Ishikawa (cell line): ENCODE data around the gene DSP.

Source experiments
- CEBPB ChIP-seq: IDR thresholded peaks from 2 replicates; pipeline ENCODE4 v1.6.1; 2012
- CREB1 ChIP-seq: IDR thresholded peaks from 2 replicates; pipeline ENCODE4 v1.6.1; 2012; ENCODE audit warnings: low read depth
- EGR1 ChIP-seq: IDR thresholded peaks from 2 replicates; pipeline ENCODE4 v1.6.1; 2012
- EP300 ChIP-seq: IDR thresholded peaks from 2 replicates; pipeline ENCODE4 v1.6.1; 2012; ENCODE audit warnings: borderline replicate concordance
- FOXM1 ChIP-seq: IDR thresholded peaks from 2 replicates; pipeline ENCODE4 v1.6.1; 2012; ENCODE audit warnings: low read depth, borderline replicate concordance
- NFIC ChIP-seq: IDR thresholded peaks from 2 replicates; pipeline ENCODE4 v1.6.1; 2012
- RAD21 ChIP-seq: IDR thresholded peaks from 2 replicates; pipeline ENCODE4 v1.6.1; 2012; ENCODE audit warnings: low read depth
- TAF1 ChIP-seq: IDR thresholded peaks from 2 replicates; pipeline ENCODE4 v1.6.1; 2012; ENCODE audit warnings: low read depth, mild to moderate bottlenecking
- TCF12 ChIP-seq: IDR thresholded peaks from 2 replicates; pipeline ENCODE4 v1.6.1; 2012; ENCODE audit warnings: low read depth
- TEAD4 ChIP-seq: IDR thresholded peaks from 2 replicates; pipeline ENCODE4 v1.6.1; 2012
- YY1 ChIP-seq: IDR thresholded peaks from 2 replicates; pipeline ENCODE4 v1.6.1; 2012; ENCODE audit warnings: low read depth
- ZBTB7A ChIP-seq: IDR thresholded peaks from 2 replicates; pipeline ENCODE4 v1.6.1; 2012; ENCODE audit warnings: low read depth
- TF ChIP-seq, protein P1 (sequence below): IDR thresholded peaks from 2 replicates; pipeline ENCODE4 v1.6.1; 2012
- TF ChIP-seq, protein P2 (sequence below): IDR thresholded peaks from 2 replicates; pipeline ENCODE4 v1.6.1; 2012; ENCODE audit warnings: low read depth, mild to moderate bottlenecking
- TF ChIP-seq, protein P3 (sequence below): IDR thresholded peaks from 2 replicates; pipeline ENCODE4 v1.6.1; 2012

DSP gene

DNA sequence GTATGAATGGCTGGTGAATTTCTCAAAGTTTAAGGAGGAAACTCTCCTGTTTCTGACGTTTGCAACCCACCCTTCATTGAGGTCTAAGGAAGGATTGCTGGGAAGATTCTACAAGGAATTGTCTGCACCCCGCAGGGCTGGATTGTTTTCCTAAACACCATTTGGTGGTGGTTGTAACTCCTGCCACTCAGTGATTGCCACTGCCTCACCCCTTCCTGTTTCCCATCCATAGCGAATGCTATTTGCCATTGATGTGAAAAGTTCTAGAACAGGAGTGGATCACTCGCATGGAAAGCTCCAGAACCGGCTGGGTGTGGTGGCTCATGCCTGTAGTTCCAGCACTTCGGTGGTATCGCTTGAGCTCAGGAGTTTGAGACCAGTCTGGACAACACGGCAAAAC is 8.7 kb upstream of the DSP start:
- no peak for TF ChIP-seq TAF1
- TF ChIP-seq, protein P1, sequence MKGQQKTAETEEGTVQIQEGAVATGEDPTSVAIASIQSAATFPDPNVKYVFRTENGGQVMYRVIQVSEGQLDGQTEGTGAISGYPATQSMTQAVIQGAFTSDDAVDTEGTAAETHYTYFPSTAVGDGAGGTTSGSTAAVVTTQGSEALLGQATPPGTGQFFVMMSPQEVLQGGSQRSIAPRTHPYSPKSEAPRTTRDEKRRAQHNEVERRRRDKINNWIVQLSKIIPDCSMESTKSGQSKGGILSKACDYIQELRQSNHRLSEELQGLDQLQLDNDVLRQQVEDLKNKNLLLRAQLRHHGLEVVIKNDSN: no peak
- TF ChIP-seq TEAD4: no peak
- no peak for TF ChIP-seq CREB1
- TF ChIP-seq YY1: no peak
- no peak for TF ChIP-seq EP300
- TF ChIP-seq RAD21: no peak
- no peak for TF ChIP-seq EGR1

DNA sequence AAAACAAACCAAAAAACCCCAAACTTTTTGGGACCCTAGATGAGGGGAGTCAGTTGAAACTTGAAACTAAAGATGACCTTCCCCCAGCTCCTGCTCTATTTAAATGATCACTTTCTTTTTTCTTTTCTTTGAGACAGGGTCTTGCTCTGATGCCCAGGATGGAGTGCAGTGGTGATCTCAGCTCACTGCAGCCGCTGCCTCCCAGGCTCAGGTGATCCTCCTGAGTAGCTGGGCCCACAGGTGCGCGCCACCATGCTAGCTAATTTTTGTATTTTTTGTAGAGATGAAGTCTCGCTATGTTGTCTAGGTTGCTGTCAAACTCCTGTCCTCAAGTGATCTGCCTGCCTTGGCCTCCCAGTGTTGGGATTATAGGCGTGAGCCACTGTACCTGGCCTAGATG is 7.3 kb upstream of the DSP start:
- no peak for TF ChIP-seq RAD21
- TF ChIP-seq NFIC: no peak
- no peak for TF ChIP-seq TAF1

DNA sequence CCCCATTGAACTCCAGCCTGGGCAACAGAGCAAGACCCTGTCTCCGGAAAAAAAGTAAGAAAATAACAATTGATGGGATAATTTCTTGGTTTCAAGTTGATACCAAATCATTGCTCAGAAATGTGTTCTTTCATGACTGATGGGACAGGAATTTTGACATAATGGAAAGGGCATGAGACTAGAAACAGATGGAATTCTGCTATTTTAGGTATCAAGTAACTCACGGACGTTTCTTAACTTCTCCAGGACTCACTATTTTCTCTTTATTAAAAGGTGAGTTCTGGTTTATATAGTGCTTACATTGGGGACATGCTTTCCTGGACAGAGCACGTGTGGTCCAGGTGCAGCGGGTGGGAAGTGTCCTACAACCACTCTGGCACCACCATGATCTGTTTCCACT is 6.0 kb upstream of the DSP start:
- TF ChIP-seq EGR1 (no peak), TAF1 (no peak), TCF12 (no peak), TEAD4 (no peak), ZBTB7A (no peak), YY1 (no peak)
- TF ChIP-seq, protein P1: no peak
- TF ChIP-seq, protein P2, sequence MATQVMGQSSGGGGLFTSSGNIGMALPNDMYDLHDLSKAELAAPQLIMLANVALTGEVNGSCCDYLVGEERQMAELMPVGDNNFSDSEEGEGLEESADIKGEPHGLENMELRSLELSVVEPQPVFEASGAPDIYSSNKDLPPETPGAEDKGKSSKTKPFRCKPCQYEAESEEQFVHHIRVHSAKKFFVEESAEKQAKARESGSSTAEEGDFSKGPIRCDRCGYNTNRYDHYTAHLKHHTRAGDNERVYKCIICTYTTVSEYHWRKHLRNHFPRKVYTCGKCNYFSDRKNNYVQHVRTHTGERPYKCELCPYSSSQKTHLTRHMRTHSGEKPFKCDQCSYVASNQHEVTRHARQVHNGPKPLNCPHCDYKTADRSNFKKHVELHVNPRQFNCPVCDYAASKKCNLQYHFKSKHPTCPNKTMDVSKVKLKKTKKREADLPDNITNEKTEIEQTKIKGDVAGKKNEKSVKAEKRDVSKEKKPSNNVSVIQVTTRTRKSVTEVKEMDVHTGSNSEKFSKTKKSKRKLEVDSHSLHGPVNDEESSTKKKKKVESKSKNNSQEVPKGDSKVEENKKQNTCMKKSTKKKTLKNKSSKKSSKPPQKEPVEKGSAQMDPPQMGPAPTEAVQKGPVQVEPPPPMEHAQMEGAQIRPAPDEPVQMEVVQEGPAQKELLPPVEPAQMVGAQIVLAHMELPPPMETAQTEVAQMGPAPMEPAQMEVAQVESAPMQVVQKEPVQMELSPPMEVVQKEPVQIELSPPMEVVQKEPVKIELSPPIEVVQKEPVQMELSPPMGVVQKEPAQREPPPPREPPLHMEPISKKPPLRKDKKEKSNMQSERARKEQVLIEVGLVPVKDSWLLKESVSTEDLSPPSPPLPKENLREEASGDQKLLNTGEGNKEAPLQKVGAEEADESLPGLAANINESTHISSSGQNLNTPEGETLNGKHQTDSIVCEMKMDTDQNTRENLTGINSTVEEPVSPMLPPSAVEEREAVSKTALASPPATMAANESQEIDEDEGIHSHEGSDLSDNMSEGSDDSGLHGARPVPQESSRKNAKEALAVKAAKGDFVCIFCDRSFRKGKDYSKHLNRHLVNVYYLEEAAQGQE: no peak

DNA sequence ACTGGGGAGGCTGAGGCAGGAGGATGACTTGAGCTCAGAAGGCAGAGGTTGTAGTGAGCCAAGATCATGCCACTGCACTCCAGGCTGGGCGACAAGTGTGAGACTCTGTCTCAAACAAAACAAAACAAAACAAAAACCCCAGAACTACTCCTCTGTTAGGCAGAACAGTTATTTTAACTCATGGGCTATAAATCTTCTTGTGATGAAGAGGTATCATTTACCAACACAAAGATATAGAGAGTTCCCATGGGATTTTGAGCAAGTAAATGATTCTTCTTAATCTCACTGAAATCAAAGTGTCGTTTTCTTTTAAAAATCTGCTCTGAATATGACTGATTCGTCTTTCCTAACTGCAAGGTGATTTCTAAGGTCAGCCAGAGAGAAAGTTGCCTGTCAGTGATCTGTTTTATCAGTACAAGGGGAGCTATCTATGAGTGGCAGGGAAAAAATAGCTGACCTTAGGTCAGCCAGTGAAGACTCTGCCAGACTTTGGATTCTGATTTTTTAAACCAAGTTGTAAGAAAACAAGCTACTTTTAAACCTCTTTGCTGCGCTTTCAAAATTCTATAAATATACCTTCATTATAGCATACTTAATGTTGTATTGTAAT is 3.8 kb upstream of the DSP start:
- TF ChIP-seq CREB1 (no peak), EP300 (no peak), TCF12 (no peak), ZBTB7A (no peak), CEBPB (no peak), EGR1 (no peak), TEAD4 (no peak), RAD21 (no peak), NFIC (no peak), TAF1 (no peak), YY1 (no peak), FOXM1 (no peak)
- TF ChIP-seq, protein P2: no peak
- TF ChIP-seq, protein P3, sequence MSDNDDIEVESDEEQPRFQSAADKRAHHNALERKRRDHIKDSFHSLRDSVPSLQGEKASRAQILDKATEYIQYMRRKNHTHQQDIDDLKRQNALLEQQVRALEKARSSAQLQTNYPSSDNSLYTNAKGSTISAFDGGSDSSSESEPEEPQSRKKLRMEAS: no peak
- TF ChIP-seq, protein P1: no peak

DNA sequence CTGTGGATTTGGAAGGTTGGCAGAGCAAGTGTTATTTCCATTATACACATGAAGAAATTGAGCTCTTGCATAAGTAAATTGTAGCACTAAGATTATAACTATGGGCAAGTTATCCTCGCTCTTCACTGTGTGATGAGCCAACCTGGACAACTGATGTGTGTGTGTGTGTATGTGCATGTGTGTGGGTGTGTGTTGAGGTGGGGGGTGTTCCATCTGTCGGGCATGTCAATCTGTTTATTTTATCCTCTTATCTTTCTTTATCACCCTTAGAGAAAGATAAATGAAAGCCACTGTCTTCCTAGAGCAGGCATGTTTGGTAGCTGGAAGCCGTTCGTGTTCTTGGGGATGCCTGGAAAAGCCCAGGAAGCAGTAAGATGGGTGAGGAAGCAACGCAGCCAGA is 3.0 kb upstream of the DSP start:
- TF ChIP-seq, protein P2: no peak
- TF ChIP-seq CEBPB (no peak), EP300 (no peak), FOXM1 (no peak), NFIC (no peak), TEAD4 (no peak), CREB1 (no peak), TCF12 (no peak), TAF1 (no peak), EGR1 (no peak), ZBTB7A (no peak), YY1 (no peak), RAD21 (no peak)
- TF ChIP-seq, protein P3: no peak
